HepG2 (cell line): ENCODE data around the gene TTC28. TPM values are rescaled to one million over a fixed set of nuclear protein-coding genes. Genes with fewer than 3 reads are reported as not detected.

Experiments used
- HDAC1 ChIP-seq: sonication (generic); formaldehyde crosslinking; IDR thresholded peaks from 2 replicates; pipeline ENCODE4 v1.5.1; 2020; ENCODE audit warnings: mild to moderate bottlenecking, missing genetic modification reagents
- HHEX ChIP-seq: IDR thresholded peaks from 2 replicates; pipeline ENCODE4 v1.6.1; 2016; ENCODE audit warnings: control low read depth
- KLF13 ChIP-seq: sonication (generic); formaldehyde crosslinking; IDR thresholded peaks from 2 replicates; pipeline ENCODE4 v1.4.0; 2020; ENCODE audit warnings: mild to moderate bottlenecking, missing genetic modification reagents
- KLF16 ChIP-seq, 2 experiments: sonication (generic) in 1 of 2; formaldehyde crosslinking in 1 of 2; IDR thresholded peaks; 2 replicates each; pipeline versions ENCODE4 v1.6.1 to v1.8.0; 2016 to 2023; ENCODE audit warnings: missing genetic modification reagents in 2 of 2, missing compliant biosample characterization in 1 of 2
- MAFK ChIP-seq, 2 experiments: IDR thresholded peaks in 1 of 2; conservative IDR thresholded peaks in 1 of 2; 2 replicates each; pipeline ENCODE4 v1.6.1; 2011; ENCODE audit warnings: improper control_type of control experiment in 2 of 2, low read length in 2 of 2
- MIXL1 ChIP-seq: IDR thresholded peaks from 2 replicates; pipeline ENCODE4 v1.6.1; 2016
- NFAT5 ChIP-seq: sonication (generic); formaldehyde crosslinking; IDR thresholded peaks from 2 replicates; pipeline ENCODE4 v1.4.0; 2020; ENCODE audit warnings: missing genetic modification reagents
- PATZ1 ChIP-seq: sonication (generic); formaldehyde crosslinking; IDR thresholded peaks from 2 replicates; pipeline ENCODE4 v1.4.0; 2020; ENCODE audit warnings: missing genetic modification reagents
- POLR2AphosphoS5 ChIP-seq: IDR thresholded peaks from 2 replicates; pipeline ENCODE4 v1.6.1; 2012; ENCODE audit warnings: low read depth, low read length
- POLR2G ChIP-seq: fragments of 200-400 bp; formaldehyde crosslinking; IDR thresholded peaks from 2 replicates; pipeline ENCODE4 v1.6.1; 2018; ENCODE audit warnings: mild to moderate bottlenecking, low read depth, low read length, moderate library complexity
- RBM22 ChIP-seq: fragments of 200-400 bp; formaldehyde crosslinking; optimal IDR thresholded peaks from 2 replicates; pipeline ENCODE3; 2017; ENCODE audit warnings: mild to moderate bottlenecking, low read length, moderate library complexity
- SAP130 ChIP-seq: IDR thresholded peaks from 2 replicates; pipeline ENCODE4 v1.6.1; 2016; ENCODE audit warnings: low read depth
- ZBTB2 ChIP-seq: sonication (generic); formaldehyde crosslinking; IDR thresholded peaks from 2 replicates; pipeline ENCODE4 v1.8.0; 2022; ENCODE audit warnings: low read depth, missing genetic modification reagents
- ZNF180 ChIP-seq: sonication (generic); formaldehyde crosslinking; IDR thresholded peaks from 2 replicates; pipeline ENCODE4 v1.4.0; 2020; ENCODE audit warnings: low read depth, missing genetic modification reagents, borderline replicate concordance
- ZNF441 ChIP-seq: sonication (generic); formaldehyde crosslinking; IDR thresholded peaks from 2 replicates; pipeline ENCODE4 v1.7.0; 2021; ENCODE audit warnings: missing genetic modification reagents, borderline replicate concordance
- ZNF761 ChIP-seq: sonication (generic); formaldehyde crosslinking; conservative IDR thresholded peaks from 2 replicates; pipeline ENCODE4 v1.4.0; 2020; ENCODE audit warnings: mild to moderate bottlenecking, missing genetic modification reagents
- polyA plus RNA-seq, 8 experiments: library from polyadenylated mRNA; depleted of rRNA in 3 of 8; stranded (reverse) in 7 of 8; unstranded in 1 of 8; fragments of >200 nt; fragmentation: Illumina TruSeq in 4 of 8; extraction: Trizol in 4 of 8; gene quantifications; 2 replicates each; pipeline versions ENCODE4 v1.2.1 to v1.2.3, GENCODE V29; 2011 to 2016; ENCODE audit warnings: low read depth in 4 of 8, missing spikeins in 1 of 8, mixed read lengths in 1 of 8; ENCODE audit not compliant: insufficient read depth in 1 of 8
- total RNA-seq, 5 experiments: library from RNA; depleted of rRNA; stranded (reverse); fragments of >200 nt; fragmentation: Illumina TruSeq; extraction: Trizol; gene quantifications; 2 replicates each; pipeline ENCODE4 v1.2.3, GENCODE V29; 2016; ENCODE audit warnings: low read depth in 1 of 5
- TF ChIP-seq, protein P1 (sequence below): sonication (generic); formaldehyde crosslinking; IDR thresholded peaks from 2 replicates; pipeline ENCODE4 v1.4.0; 2020; ENCODE audit warnings: missing genetic modification reagents, borderline replicate concordance

The TTC28 gene
- total and polyA plus RNA-seq, 2 of the 13 experiments (the other 11 are each of a cell fraction or from before 2014, with no cell fraction given), result 4.2 to 13.1 TPM

DNA sequence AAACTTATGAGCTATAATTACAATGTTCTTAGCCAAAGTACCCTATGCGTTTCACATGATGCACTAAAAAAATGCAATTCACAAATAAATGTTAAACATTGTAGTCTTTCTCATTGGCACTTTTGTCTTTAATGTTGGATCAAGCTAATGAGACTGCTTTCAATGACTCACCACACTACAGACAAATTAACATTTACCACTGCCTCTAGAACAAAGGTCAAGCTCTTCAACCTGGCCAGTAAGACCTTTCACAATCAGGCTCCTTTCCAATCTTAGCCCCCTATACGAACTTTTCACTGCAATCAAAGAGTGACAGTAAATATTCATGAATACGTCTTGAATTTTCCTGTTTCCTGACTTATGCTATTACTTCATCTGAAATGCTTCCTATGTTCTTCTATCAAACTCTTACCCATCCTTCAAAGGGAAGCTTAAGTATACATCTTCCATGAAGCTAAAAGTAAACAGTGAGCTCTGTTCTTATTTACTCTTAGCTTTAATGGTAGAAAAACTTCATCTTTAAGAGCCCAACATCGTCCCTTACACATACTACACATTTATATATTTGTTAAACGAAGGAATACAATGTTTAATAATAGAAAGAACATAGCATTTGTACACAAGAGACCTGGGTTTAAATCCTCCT is 433.9 kb downstream of the TTC28 start (continued):
- TF ChIP-seq POLR2AphosphoS5 (no peak), MAFK (conservative IDR thresholded peaks at IDR 0.05 in 1 of 2, IDR thresholded peaks at IDR 0.05 in 1 of 2; ENCODE audit: low read length in 2 of 2) (no peak), ZNF761 (CRISPR knock-in tag) (no peak), HHEX (no peak), SAP130 (CRISPR knock-in tag) (no peak), KLF13 (CRISPR knock-in tag) (no peak), ZBTB2 (CRISPR knock-in tag) (no peak), KLF16 (CRISPR knock-in tag; IDR thresholded peaks at IDR 0.05) (0 out of 4 replicates have a peak, but pooled peaks of 1 of the 2 experiments have one; percentile 37), MIXL1 (CRISPR knock-in tag) (0 out of 2 replicates have a peak, but pooled peaks have one; percentile 19), ZNF441 (CRISPR knock-in tag) (no peak), HDAC1 (CRISPR knock-in tag) (0 out of 2 replicates have a peak, but pooled peaks have one; percentile 19), PATZ1 (CRISPR knock-in tag) (no peak), ZNF180 (CRISPR knock-in tag) (no peak), RBM22 (no peak), POLR2G (no peak), NFAT5 (no peak)
- TF ChIP-seq, protein P1, sequence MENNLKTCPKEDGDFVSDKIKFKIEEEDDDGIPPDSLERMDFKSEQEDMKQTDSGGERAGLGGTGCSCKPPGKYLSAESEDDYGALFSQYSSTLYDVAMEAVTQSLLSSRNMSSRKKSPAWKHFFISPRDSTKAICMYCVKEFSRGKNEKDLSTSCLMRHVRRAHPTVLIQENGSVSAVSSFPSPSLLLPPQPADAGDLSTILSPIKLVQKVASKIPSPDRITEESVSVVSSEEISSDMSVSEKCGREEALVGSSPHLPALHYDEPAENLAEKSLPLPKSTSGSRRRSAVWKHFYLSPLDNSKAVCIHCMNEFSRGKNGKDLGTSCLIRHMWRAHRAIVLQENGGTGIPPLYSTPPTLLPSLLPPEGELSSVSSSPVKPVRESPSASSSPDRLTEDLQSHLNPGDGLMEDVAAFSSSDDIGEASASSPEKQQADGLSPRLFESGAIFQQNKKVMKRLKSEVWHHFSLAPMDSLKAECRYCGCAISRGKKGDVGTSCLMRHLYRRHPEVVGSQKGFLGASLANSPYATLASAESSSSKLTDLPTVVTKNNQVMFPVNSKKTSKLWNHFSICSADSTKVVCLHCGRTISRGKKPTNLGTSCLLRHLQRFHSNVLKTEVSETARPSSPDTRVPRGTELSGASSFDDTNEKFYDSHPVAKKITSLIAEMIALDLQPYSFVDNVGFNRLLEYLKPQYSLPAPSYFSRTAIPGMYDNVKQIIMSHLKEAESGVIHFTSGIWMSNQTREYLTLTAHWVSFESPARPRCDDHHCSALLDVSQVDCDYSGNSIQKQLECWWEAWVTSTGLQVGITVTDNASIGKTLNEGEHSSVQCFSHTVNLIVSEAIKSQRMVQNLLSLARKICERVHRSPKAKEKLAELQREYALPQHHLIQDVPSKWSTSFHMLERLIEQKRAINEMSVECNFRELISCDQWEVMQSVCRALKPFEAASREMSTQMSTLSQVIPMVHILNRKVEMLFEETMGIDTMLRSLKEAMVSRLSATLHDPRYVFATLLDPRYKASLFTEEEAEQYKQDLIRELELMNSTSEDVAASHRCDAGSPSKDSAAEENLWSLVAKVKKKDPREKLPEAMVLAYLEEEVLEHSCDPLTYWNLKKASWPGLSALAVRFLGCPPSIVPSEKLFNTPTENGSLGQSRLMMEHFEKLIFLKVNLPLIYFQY, result no peak
